Fibroblast of villous mesenchyme (primary cell): ENCODE data around the gene RIPOR3. TPM values are rescaled to one million over a fixed set of nuclear protein-coding genes. Genes with fewer than 3 reads are reported as not detected.

ENCODE experiments used
- DNase-seq: peaks from one replicate; pipeline ENCODE4 v3.0.0-alpha.2; 2010; ENCODE audit warnings: low read depth
- H3K4me3 ChIP-seq: 2 replicates; pipeline ENCODE4 v1.5.1; 2011; ENCODE audit warnings: low read depth, mild to moderate bottlenecking, low read length
- total RNA-seq: library from RNA; depleted of rRNA; stranded (reverse); fragments of >200 nt; gene quantifications from 2 replicates; pipeline ENCODE4 v1.2.3, GENCODE V29; 2012
- TF ChIP-seq, protein P1 (sequence below): IDR thresholded peaks from 2 replicates; pipeline ENCODE4 v1.5.1; 2012; ENCODE audit warnings: low read depth, mild to moderate bottlenecking, low read length; ENCODE audit not compliant: insufficient read depth

RIPOR3 gene
- total RNA-seq, 1 donor = 28.1 TPM

DNA sequence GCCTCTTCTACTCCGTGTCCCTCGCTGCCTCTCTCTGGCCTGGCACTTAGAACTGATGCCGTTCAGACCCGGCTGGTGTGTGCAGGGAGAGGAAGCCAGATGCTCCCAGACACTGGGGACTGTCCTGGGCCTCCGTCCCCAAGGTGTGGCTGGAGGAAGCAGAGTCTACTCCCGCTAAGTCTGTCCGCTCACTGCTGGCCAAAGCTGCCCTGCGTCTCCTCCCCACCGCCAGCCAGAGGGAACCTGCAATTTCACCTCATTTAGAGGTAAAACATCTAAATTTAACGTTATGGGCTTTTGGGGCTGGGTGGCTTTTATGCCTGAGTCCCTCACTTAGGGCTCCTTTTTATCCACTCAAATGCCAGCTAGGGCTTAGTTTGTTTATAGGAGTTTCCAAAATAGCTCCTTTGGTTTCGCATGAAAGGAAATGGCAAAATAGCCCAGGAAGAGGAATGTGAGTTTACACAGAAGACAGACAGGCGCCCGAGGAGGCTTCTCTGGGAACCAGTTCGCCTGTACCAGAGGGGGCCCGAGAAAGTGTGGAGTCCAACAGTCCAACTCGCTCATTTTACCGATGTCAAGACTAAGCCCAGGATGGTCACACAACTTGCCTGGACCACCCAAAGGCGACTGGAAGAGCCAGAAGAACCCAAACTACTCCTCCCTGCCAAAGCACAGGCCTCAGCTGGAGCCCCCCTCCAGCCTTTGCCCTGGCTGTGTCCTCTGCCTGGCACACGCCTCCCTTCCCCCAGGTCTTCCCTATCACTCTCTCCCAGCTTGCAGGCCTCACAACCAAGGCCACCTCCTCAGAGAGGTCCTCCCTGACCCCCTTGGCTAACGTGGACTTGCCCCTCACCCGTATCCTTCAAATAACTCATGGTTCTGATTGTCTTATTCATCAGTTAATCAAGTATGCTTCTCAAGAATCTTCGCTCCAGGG, 54.5 kb downstream of the RIPOR3 start:
- TF ChIP-seq, protein P1, sequence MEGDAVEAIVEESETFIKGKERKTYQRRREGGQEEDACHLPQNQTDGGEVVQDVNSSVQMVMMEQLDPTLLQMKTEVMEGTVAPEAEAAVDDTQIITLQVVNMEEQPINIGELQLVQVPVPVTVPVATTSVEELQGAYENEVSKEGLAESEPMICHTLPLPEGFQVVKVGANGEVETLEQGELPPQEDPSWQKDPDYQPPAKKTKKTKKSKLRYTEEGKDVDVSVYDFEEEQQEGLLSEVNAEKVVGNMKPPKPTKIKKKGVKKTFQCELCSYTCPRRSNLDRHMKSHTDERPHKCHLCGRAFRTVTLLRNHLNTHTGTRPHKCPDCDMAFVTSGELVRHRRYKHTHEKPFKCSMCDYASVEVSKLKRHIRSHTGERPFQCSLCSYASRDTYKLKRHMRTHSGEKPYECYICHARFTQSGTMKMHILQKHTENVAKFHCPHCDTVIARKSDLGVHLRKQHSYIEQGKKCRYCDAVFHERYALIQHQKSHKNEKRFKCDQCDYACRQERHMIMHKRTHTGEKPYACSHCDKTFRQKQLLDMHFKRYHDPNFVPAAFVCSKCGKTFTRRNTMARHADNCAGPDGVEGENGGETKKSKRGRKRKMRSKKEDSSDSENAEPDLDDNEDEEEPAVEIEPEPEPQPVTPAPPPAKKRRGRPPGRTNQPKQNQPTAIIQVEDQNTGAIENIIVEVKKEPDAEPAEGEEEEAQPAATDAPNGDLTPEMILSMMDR = no peak
- no peak overlapping the region for H3K4me3 ChIP-seq
- DNase-seq = peak; percentile 79

DNA sequence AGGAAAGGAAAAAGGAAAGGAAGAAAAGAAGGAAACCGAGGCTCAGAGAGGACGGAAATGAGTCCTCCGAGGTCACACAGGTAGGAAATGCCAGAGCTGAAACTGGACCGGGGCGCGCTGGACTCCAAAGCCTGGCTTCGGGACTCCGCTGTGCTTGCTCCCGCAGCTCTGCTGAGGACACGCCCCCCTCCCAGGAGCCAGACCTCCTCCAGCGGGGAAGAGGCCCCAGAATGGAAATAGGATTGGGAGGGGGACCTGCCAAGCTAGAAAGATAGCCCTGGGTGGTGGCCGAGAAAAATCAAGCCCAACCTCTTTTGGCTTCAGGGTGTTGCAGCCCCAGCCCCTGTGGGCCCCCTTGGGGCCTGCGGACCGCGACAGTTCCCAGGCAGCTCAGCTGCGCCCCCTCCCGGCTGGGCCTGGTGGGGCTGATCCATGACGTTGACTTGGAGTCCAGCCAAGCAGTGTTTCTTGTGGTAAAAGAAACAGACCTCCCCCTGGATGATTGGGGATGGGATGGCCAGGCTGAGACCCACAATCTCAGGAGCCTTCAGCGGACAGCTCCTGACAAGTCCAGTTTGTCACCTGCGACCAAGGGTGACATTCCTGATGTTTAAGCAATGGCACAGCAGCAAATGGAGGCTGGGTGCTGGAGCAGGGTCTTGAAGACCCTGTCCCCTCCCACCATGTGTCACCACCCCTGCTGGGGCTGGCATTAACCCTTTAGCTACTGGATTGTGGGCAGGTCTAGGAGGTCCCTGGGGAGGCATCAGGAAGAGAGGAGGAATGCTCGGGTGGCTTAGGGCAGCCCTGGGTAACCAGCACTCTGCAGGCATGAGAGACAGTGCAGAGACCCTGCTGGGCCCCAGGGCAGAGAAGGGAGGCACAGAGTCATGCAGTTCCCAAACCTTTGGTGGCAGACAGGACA, 55.4 kb downstream of the RIPOR3 start:
- TF ChIP-seq, protein P1 = peak; percentile 94
- DNase-seq = peak; percentile 83
- peak overlapping the region; percentile 34 for H3K4me3 ChIP-seq

DNA sequence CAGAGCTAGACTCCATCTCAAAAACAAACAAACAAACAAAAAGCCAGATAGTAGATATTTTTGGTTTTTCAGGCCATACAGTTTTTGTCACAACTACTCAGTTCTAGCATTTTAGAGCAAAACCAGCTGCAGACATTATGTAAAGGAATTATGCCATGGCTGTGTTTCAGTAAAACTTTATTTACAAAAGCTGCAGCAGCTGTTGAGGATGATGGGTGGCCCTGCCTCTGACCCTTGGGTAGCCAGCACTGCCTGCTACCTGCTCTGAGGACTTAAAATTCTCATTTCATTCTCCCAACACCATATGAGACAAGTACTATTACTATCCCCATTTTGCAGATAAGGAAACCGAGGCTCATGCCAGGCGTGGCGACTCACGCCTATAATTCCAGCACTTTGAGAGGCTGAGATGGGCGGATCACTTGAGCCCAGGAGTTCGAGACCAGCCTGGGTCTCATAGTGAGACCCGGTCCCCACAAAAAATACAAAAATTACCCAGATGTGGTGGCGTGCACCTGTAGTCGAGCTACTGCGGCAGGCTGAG, 56.3 kb downstream of the RIPOR3 start:
- DNase-seq = no peak
- TF ChIP-seq, protein P1 = no peak
- peak overlapping the region; percentile 34 for H3K4me3 ChIP-seq

DNA sequence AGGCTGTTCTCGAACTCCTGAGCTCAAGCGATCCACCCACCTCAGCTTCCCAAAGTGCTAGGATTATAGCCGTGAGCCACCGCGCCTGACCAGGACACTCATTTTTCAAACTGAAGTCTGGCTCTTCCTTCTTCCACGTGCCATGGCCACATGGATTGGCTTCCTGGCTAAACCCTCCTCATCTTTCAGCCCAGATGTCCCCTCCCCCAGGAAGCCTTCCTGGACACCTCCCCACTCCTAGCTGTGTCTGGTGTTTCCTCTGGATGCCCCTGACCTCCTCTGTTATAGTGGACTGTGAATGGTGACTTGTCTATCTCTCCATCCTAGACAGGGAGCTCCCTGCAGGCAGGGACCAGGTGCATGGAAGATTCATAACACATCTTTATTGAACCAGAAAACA, 57.2 kb downstream of the RIPOR3 start:
- TF ChIP-seq, protein P1 = no peak
- no peak overlapping the region for H3K4me3 ChIP-seq
- no peak for DNase-seq

DNA sequence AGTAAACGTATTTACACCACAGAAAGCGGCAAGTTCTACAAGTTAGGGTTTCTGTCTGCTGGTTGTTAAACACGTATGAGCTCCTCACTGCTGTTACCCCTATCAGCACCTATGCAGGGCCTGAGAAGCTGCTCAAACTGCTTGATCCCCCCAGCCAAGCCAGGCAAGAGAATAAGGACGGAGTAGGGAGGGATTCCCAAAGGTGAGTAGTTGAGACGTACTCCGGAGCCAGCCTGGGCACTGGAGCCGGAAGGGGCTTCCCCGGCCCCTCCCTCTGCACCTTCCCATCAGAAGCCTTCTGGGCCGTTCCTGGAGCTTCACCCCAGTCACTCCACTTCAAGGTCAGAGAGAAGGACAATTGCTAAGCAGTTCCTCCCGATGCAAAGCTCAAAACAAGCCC, 58.0 kb downstream of the RIPOR3 start:
- no peak overlapping the region for H3K4me3 ChIP-seq
- DNase-seq = no peak
- TF ChIP-seq, protein P1 = no peak

DNA sequence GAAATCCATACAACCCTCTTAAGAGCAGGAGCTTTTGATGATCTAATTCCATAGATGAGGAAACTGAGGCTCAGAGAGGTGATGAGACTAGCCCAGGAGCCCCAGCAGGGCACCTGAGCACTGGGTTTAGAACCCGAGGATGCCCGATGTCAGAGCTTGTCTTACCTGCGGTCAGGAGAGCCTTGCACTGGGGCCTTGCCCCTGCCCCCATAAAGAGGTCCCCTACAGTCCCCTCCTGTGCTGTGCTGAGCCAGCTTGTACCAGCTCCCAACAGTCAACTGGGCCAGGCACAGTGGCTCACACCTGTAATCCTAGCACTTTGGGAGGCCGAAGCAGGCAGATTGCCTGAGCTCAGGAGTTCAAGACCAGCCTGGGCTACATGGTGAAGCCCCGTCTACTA, 58.6 kb downstream of the RIPOR3 start:
- H3K4me3 ChIP-seq = no peak overlapping the region
- no peak for DNase-seq
- TF ChIP-seq, protein P1 = no peak
